Trophoblast cell (in vitro differentiated cells and primary cell): ENCODE data around the gene DNTT.

Experiments
- DNase-seq, 2 donors: peaks; one replicate each; pipeline ENCODE4 v3.0.0-alpha.2; 2016
- H2AFZ ChIP-seq: 2 replicates; pipeline ENCODE4 v1.6.1; 2013; ENCODE audit warnings: low read length, moderate library complexity, mild to moderate bottlenecking; ENCODE audit not compliant: insufficient read depth, poor library complexity
- H2AK5ac ChIP-seq: 2 replicates; pipeline ENCODE4 v1.6.1; 2013; ENCODE audit warnings: mild to moderate bottlenecking, low read length
- H2BK120ac ChIP-seq: 2 replicates; pipeline ENCODE4 v1.6.1; 2013; ENCODE audit warnings: low read length, mild to moderate bottlenecking, moderate library complexity; ENCODE audit not compliant: insufficient read depth, poor library complexity
- H2BK12ac ChIP-seq: 2 replicates; pipeline ENCODE4 v1.6.1; 2013; ENCODE audit warnings: mild to moderate bottlenecking, low read length, moderate library complexity
- H2BK5ac ChIP-seq: 2 replicates; pipeline ENCODE4 v1.6.1; 2013; ENCODE audit warnings: low read length, low read depth, moderate library complexity, mild to moderate bottlenecking; ENCODE audit not compliant: poor library complexity
- H3K14ac ChIP-seq: 2 replicates; pipeline ENCODE4 v1.6.1; 2013; ENCODE audit warnings: mild to moderate bottlenecking, low read length
- H3K18ac ChIP-seq: 2 replicates; pipeline ENCODE4 v1.6.1; 2013; ENCODE audit warnings: mild to moderate bottlenecking, low read length
- H3K23ac ChIP-seq: 2 replicates; pipeline ENCODE4 v1.6.1; 2013; ENCODE audit warnings: low read length
- H3K27ac ChIP-seq: 2 replicates; pipeline ENCODE4 v1.5.1; 2013; ENCODE audit warnings: low read depth, mild to moderate bottlenecking, inconsistent platforms, low read length, moderate library complexity
- H3K27me3 ChIP-seq: 2 replicates; pipeline ENCODE4 v1.6.1; 2013; ENCODE audit warnings: inconsistent platforms, mild to moderate bottlenecking, low read length, moderate library complexity; ENCODE audit not compliant: insufficient read depth
- H3K36me3 ChIP-seq, 2 experiments: 1 replicate in 1 of 2; 2 replicates in 1 of 2; pipeline ENCODE4 v1.6.1; 2013; ENCODE audit warnings: low read length in 2 of 2, mild to moderate bottlenecking in 2 of 2, moderate library complexity in 1 of 2; ENCODE audit not compliant: insufficient read depth in 2 of 2, control insufficient read depth in 1 of 2
- H3K4ac ChIP-seq: 2 replicates; pipeline ENCODE4 v1.6.1; 2013; ENCODE audit warnings: low read depth, mild to moderate bottlenecking, low read length, moderate library complexity
- H3K4me1 ChIP-seq, 2 experiments: 1 replicate in 1 of 2; 2 replicates in 1 of 2; pipeline ENCODE4 v1.6.1; 2013; ENCODE audit warnings: low read length in 2 of 2, mild to moderate bottlenecking in 2 of 2, moderate library complexity in 1 of 2; ENCODE audit not compliant: insufficient read depth in 2 of 2, control insufficient read depth in 1 of 2
- H3K4me2 ChIP-seq: 2 replicates; pipeline ENCODE4 v1.6.1; 2013; ENCODE audit warnings: inconsistent platforms, mild to moderate bottlenecking, low read length, moderate library complexity
- H3K4me3 ChIP-seq: 2 replicates; pipeline ENCODE4 v1.5.1; 2013; ENCODE audit warnings: mild to moderate bottlenecking, low read depth, low read length, inconsistent platforms
- H3K79me1 ChIP-seq: one replicate; pipeline ENCODE4 v1.6.1; 2013; ENCODE audit warnings: low read length
- H3K79me2 ChIP-seq: 2 replicates; pipeline ENCODE4 v1.6.1; 2013; ENCODE audit warnings: low read length, mild to moderate bottlenecking; ENCODE audit not compliant: control insufficient read depth, insufficient read depth, poor library complexity
- H3K9ac ChIP-seq: 2 replicates; pipeline ENCODE4 v1.6.1; 2013; ENCODE audit warnings: mild to moderate bottlenecking, low read length
- H3K9me3 ChIP-seq: 2 replicates; pipeline ENCODE4 v1.6.1; 2013; ENCODE audit warnings: low read depth, mild to moderate bottlenecking, control low read depth, inconsistent platforms, low read length; ENCODE audit not compliant: insufficient read depth
- H4K12ac ChIP-seq: 2 replicates; pipeline ENCODE4 v1.6.1; 2013; ENCODE audit warnings: low read depth, mild to moderate bottlenecking, low read length, moderate library complexity
- H4K8ac ChIP-seq: 2 replicates; pipeline ENCODE4 v1.6.1; 2013; ENCODE audit warnings: low read depth, mild to moderate bottlenecking, low read length, moderate library complexity
- H4K91ac ChIP-seq: one replicate; pipeline ENCODE4 v1.6.1; 2013; ENCODE audit warnings: low read depth, mild to moderate bottlenecking, low read length, moderate library complexity
- WGBS: extraction: QIAGEN DNeasy Blood & Tissue Kit; methylation state at CpG from one replicate; pipeline ENCODE4 v1.1.7; 2013; ENCODE audit warnings: missing lambda C conversion rate; ENCODE audit not compliant: insufficient read length, insufficient coverage; ENCODE audit errors: extremely low coverage; 5-methylcytosine and 5-hydroxymethylcytosine counted together

DNTT gene

GRCh38 chr10:96324447-96324846, 20.2 kb downstream of the DNTT start:
- Histone ChIP-seq H3K36me3 (no peaks in the 10 kb centered on the region), H4K12ac (no peak overlapping the region), H3K14ac (no peak overlapping the region), H4K8ac (no peak overlapping the region), H3K9me3 (no peaks in the 10 kb centered on the region), H3K79me2 (no peaks in the 10 kb centered on the region), H2BK5ac (no peak overlapping the region), H3K4me1 (no peaks in the 10 kb centered on the region), H3K9ac (no peak overlapping the region), H3K18ac (no peak overlapping the region), H2AK5ac (no peak overlapping the region), H3K27ac (no peak overlapping the region), H2AFZ (no peak overlapping the region), H3K27me3 (no peaks in the 10 kb centered on the region), H2BK120ac (no peak overlapping the region), H3K23ac (no peak overlapping the region), H2BK12ac (no peak overlapping the region), H4K91ac (no peak overlapping the region), H3K4ac (no peak overlapping the region), H3K4me3 (no peak overlapping the region), H3K79me1 (no peaks in the 10 kb centered on the region), H3K4me2 (no peak overlapping the region)
- DNase-seq = no peak
- no CpG with 5 or more reads among the region's 2 CpGs for WGBS

GRCh38 chr10:96325719-96326373, 21.6 kb downstream of the DNTT start:
- no peak overlapping the region for H3K27ac ChIP-seq
- H3K27me3 ChIP-seq = no peaks in the 10 kb centered on the region
- H3K4me3 ChIP-seq = no peak overlapping the region
- no peaks in the 10 kb centered on the region for H3K79me2 ChIP-seq
- H3K4ac ChIP-seq = no peak overlapping the region
- H3K23ac ChIP-seq = no peak overlapping the region
- H2AFZ ChIP-seq = no peak overlapping the region
- no peak overlapping the region for H3K4me2 ChIP-seq
- no peak overlapping the region for H2BK5ac ChIP-seq
- no peak overlapping the region for H3K14ac ChIP-seq
- no peaks in the 10 kb centered on the region for H3K9me3 ChIP-seq
- no peak overlapping the region for H2BK12ac ChIP-seq
- H2AK5ac ChIP-seq = no peak overlapping the region
- H3K79me1 ChIP-seq = no peaks in the 10 kb centered on the region
- no peaks in the 10 kb centered on the region for H3K36me3 ChIP-seq
- H3K4me1 ChIP-seq = no peaks in the 10 kb centered on the region
- WGBS = no CpG with 5 or more reads among the region's 4 CpGs
- H4K12ac ChIP-seq = no peak overlapping the region
- H2BK120ac ChIP-seq = no peak overlapping the region
- no peak overlapping the region for H3K9ac ChIP-seq
- no peak overlapping the region for H4K8ac ChIP-seq
- H3K18ac ChIP-seq = no peak overlapping the region
- DNase-seq = no peak
- H4K91ac ChIP-seq = no peak overlapping the region

DNA sequence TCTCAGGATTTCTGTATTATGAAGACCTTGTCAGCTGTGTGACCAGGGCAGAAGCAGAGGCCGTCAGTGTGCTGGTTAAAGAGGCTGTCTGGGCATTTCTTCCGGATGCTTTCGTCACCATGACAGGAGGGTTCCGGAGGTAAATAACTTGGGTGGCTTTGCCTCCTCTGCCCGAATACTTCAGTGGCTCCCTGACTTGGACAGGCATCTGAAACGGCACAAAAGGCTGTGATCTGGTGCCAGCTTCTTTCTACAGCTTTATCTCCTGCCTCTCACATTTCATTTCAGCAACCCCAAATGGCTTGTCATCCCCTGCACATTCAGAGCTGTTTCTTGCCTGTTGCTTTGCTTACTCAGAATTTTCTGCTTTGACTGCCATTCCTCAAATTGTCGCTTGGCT, 23.2 kb downstream of the DNTT start:
- no peak overlapping the region for H3K23ac ChIP-seq
- no peak overlapping the region for H2AFZ ChIP-seq

DNA sequence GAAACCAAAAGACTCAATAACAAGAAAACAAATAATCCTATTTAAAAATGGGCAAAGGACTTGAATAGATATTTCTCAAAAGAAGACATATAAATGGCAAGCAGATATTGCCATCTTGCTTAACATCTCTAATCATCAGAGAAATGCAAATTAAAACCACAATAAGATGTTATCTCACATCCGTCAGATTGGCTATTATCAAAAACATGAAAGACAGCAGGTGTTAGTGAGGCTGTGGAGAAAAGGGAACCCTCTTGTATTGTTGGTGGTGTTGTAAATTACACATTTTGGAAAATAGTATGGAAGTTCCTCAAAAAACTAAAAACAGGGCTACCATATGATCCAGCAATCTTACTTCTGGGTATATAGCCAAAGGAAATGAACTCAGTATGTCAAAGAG, 28.9 kb downstream of the DNTT start:
- no peak for DNase-seq
- Histone ChIP-seq H3K27ac (no peak overlapping the region), H3K23ac (no peak overlapping the region), H2AFZ (no peak overlapping the region), H3K36me3 (no peaks in the 10 kb centered on the region), H3K9me3 (no peaks in the 10 kb centered on the region), H3K4me1 (no peaks in the 10 kb centered on the region), H3K79me1 (no peaks in the 10 kb centered on the region), H4K91ac (no peak overlapping the region), H3K4me3 (no peak overlapping the region), H3K27me3 (no peaks in the 10 kb centered on the region), H3K79me2 (no peaks in the 10 kb centered on the region), H2AK5ac (no peak overlapping the region), H3K4ac (no peak overlapping the region), H2BK120ac (no peak overlapping the region), H4K12ac (no peak overlapping the region), H2BK5ac (no peak overlapping the region), H3K14ac (no peak overlapping the region), H3K4me2 (no peak overlapping the region), H2BK12ac (no peak overlapping the region), H4K8ac (no peak overlapping the region), H3K9ac (no peak overlapping the region), H3K18ac (no peak overlapping the region)
- no CpG with 5 or more reads among the region's 1 CpG for WGBS

More for the DNA sequence above, 23.2 kb downstream of the DNTT start:
- H3K4me3 ChIP-seq = no peak overlapping the region
- H4K8ac ChIP-seq = no peak overlapping the region
- no peak overlapping the region for H2BK5ac ChIP-seq
- WGBS = no CpG with 5 or more reads among the region's 7 CpGs
- H4K12ac ChIP-seq = no peak overlapping the region
- H3K27me3 ChIP-seq = no peaks in the 10 kb centered on the region
- no peaks in the 10 kb centered on the region for H3K79me1 ChIP-seq
- no peak overlapping the region for H3K27ac ChIP-seq
- no peak overlapping the region for H4K91ac ChIP-seq
- no peaks in the 10 kb centered on the region for H3K36me3 ChIP-seq
- no peak overlapping the region for H3K18ac ChIP-seq
- no peaks in the 10 kb centered on the region for H3K79me2 ChIP-seq
- no peak overlapping the region for H3K14ac ChIP-seq
- H3K9ac ChIP-seq = no peak overlapping the region
- no peak overlapping the region for H2BK120ac ChIP-seq
- H3K4me1 ChIP-seq = no peaks in the 10 kb centered on the region
- H3K4me2 ChIP-seq = no peak overlapping the region
- DNase-seq = no peak
- H3K9me3 ChIP-seq = no peaks in the 10 kb centered on the region
- H3K4ac ChIP-seq = no peak overlapping the region
- no peak overlapping the region for H2BK12ac ChIP-seq
- no peak overlapping the region for H2AK5ac ChIP-seq
